Endothelial cell of umbilical vein (primary cell): ENCODE data around the gene RBM38. TPM values are rescaled to one million over a fixed set of nuclear protein-coding genes. Genes with fewer than 3 reads are reported as not detected.

Experiments used
- BruUV-seq: library from RNA; stranded (reverse); fragments of 400-500 nt; replicated peaks from 2 replicates; lab custom pipeline; 2021; lab: Mats Ljungman, UMichigan
- CTCF ChIA-PET: fragments of 300-600, 350-600 bp; sonication (Branson Sonifier 250); formaldehyde crosslinking; loops from one replicate; lab custom pipeline; 2021; ENCODE audit warnings: antibody characterized with exemption, inconsistent platforms; lab: Charles Lee
- POLR2A ChIA-PET: fragments of 300-600, 350-600 bp; sonication (Branson Sonifier 250); formaldehyde crosslinking; loops from one replicate; lab custom pipeline; 2021; ENCODE audit warnings: antibody characterized with exemption, inconsistent platforms; lab: Charles Lee
- DNase-seq: peaks from one replicate; pipeline ENCODE4 v3.0.0-alpha.2; 2011; ENCODE audit warnings: low read depth, low spot score
- FAIRE-seq: peaks from 2 replicates; lab custom pipeline; 2011; peaks lifted over from hg19 to GRCh38; lab: Jason Lieb, UNC
- H2AFZ ChIP-seq: 2 replicates; pipeline ENCODE4 v1.6.0; 2012; ENCODE audit warnings: low read depth, low read length, control low read depth, inconsistent platforms
- H3K27ac ChIP-seq: 2 replicates; pipeline ENCODE4 v1.5.1; 2011; ENCODE audit warnings: low read depth, mild to moderate bottlenecking, control low read depth, low read length, moderate library complexity; ENCODE audit not compliant: insufficient read depth
- H3K27me3 ChIP-seq, 2 experiments: 2 replicates each; pipeline versions ENCODE4 v1.6.0 to v1.6.1; 2011; ENCODE audit warnings: low read length in 2 of 2, mixed read lengths in 1 of 2; ENCODE audit not compliant: control insufficient read depth in 2 of 2, insufficient read depth in 2 of 2
- H3K36me3 ChIP-seq, 2 experiments: 2 replicates in 1 of 2; 3 replicates in 1 of 2; pipeline ENCODE4 v1.5.1; 2011; ENCODE audit warnings: low read length in 2 of 2, mild to moderate bottlenecking in 1 of 2, moderate library complexity in 1 of 2; ENCODE audit not compliant: control insufficient read depth in 2 of 2, insufficient read depth in 2 of 2; ENCODE audit errors: extremely low read depth in 1 of 2
- H3K4me1 ChIP-seq: 3 replicates; pipeline ENCODE4 v1.5.1; 2011; ENCODE audit warnings: mild to moderate bottlenecking, low read length; ENCODE audit not compliant: control insufficient read depth, insufficient read depth; ENCODE audit errors: extremely low read depth
- H3K4me2 ChIP-seq: 2 replicates; pipeline ENCODE4 v1.6.1; 2011; ENCODE audit warnings: low read length, control low read depth, mixed read lengths; ENCODE audit not compliant: insufficient read depth
- H3K4me3 ChIP-seq, 3 experiments: fragments of 200-600 bp in 1 of 3; sonication (generic), shearing (Covaris generic) in 1 of 3; replicated peaks in 1 of 3; 2 replicates each; pipeline ENCODE4 v1.5.1; 2011 to 2016; ENCODE audit warnings: control low read depth in 3 of 3, low read length in 3 of 3, mild to moderate bottlenecking in 2 of 3, inconsistent platforms in 1 of 3, low read depth in 1 of 3, moderate library complexity in 1 of 3; ENCODE audit not compliant: insufficient read depth in 1 of 3
- H3K79me2 ChIP-seq: 2 replicates; pipeline ENCODE4 v1.6.0; 2012; ENCODE audit warnings: low read length, inconsistent platforms; ENCODE audit not compliant: control insufficient read depth, insufficient read depth
- H3K9ac ChIP-seq: replicated peaks from 2 replicates; pipeline ENCODE3; 2011; ENCODE audit warnings: low read length, control low read depth; ENCODE audit not compliant: insufficient read depth; ENCODE audit errors: extremely low read depth
- H3K9me1 ChIP-seq: replicated peaks from 3 replicates; pipeline ENCODE4 v1.6.0; 2011; ENCODE audit warnings: mild to moderate bottlenecking, low read length; ENCODE audit not compliant: control insufficient read depth, insufficient read depth; ENCODE audit errors: extremely low read depth
- H3K9me3 ChIP-seq: replicated peaks from 2 replicates; pipeline ENCODE4 v1.5.1; 2012; ENCODE audit warnings: low read length, inconsistent platforms; ENCODE audit not compliant: control insufficient read depth, insufficient read depth
- H4K20me1 ChIP-seq: replicated peaks from 2 replicates; pipeline ENCODE3; 2011; ENCODE audit warnings: mild to moderate bottlenecking, low read length; ENCODE audit not compliant: control insufficient read depth, insufficient read depth; ENCODE audit errors: extremely low read depth
- CTCF ChIP-seq, 2 donors: IDR thresholded peaks; 1 replicate in 1 of 2; 2 replicates in 1 of 2; pipeline ENCODE4 v1.5.1; 2011; ENCODE audit warnings: low read length in 2 of 2, mild to moderate bottlenecking in 2 of 2, moderate library complexity in 2 of 2, control low read depth in 1 of 2, inconsistent platforms in 1 of 2, low read depth in 1 of 2; ENCODE audit not compliant: insufficient read depth in 1 of 2; ENCODE audit errors: extremely low read depth in 1 of 2
- EZH2 ChIP-seq: IDR thresholded peaks from 2 replicates; pipeline ENCODE4 v1.6.1; 2012; ENCODE audit warnings: borderline replicate concordance, low read depth, mild to moderate bottlenecking, moderate library complexity, low read length, inconsistent platforms; ENCODE audit not compliant: severe bottlenecking
- FOS ChIP-seq: IDR thresholded peaks from 2 replicates; pipeline ENCODE4 v1.6.1; 2011; ENCODE audit warnings: mild to moderate bottlenecking, low read length, moderate library complexity, borderline replicate concordance; ENCODE audit not compliant: insufficient read depth
- GATA2 ChIP-seq: IDR thresholded peaks from 2 replicates; pipeline ENCODE4 v1.7.0; 2011; ENCODE audit warnings: low read depth, mild to moderate bottlenecking, moderate library complexity, mixed read lengths, low read length; ENCODE audit not compliant: insufficient read length, insufficient read depth
- JUN ChIP-seq: IDR thresholded peaks from 2 replicates; pipeline ENCODE4 v1.6.1; 2011; ENCODE audit warnings: borderline replicate concordance, low read depth; ENCODE audit not compliant: insufficient read length, insufficient read depth
- MAX ChIP-seq: IDR thresholded peaks from 2 replicates; pipeline ENCODE4 v1.6.1; 2011; ENCODE audit not compliant: insufficient read depth, insufficient read length
- MYC ChIP-seq: IDR thresholded peaks from one replicate; pipeline ENCODE4 v1.6.1; 2011; ENCODE audit warnings: mild to moderate bottlenecking, low read depth, low read length
- POLR2A ChIP-seq: IDR thresholded peaks from 2 replicates; pipeline ENCODE4 v1.6.1; 2012; ENCODE audit warnings: low read depth, mild to moderate bottlenecking, control low read depth, low read length
- POLR2AphosphoS5 ChIP-seq: IDR thresholded peaks from 2 replicates; pipeline ENCODE4 v1.6.1; 2012; ENCODE audit warnings: low read depth, mild to moderate bottlenecking, control low read depth, low read length, moderate library complexity; ENCODE audit not compliant: insufficient read depth
- dilution Hi-C: fragments of 300-500 bp; cut with MboI; formaldehyde crosslinking; loops from one replicate; pipeline ENCODE4 v1.15.0; 2019; ENCODE audit warnings: low sequenced_read_pairs; ENCODE audit not compliant: extremely low pct_ligation_motif_present
- intact Hi-C: fragments of 100-400 bp; cut with micrococcal nuclease; formaldehyde crosslinking; loops from one replicate; pipeline ENCODE4 v1.10.0; 2022
- polyA plus RNA-seq, 4 experiments: library from polyadenylated mRNA; depleted of rRNA in 3 of 4; stranded (reverse) in 3 of 4; unstranded in 1 of 4; fragments of >200 nt; gene quantifications; 2 replicates each; pipeline versions ENCODE4 v1.2.1 to v1.2.3, GENCODE V29; 2011 to 2012; ENCODE audit warnings: missing spikeins in 1 of 4
- total RNA-seq: library from RNA; stranded (reverse); gene quantifications from 2 replicates; pipeline ENCODE4 v1.2.3, GENCODE V29; 2021

Gene RBM38
- total and polyA plus RNA-seq, 2 donors (not counting 3 experiments of a cell fraction or from before 2014, with no cell fraction given), result 22.1 to 37.4 TPM

GRCh38 chr20:57442158-57442887 lies 51.1 kb downstream of the RBM38 start:
- TF ChIP-seq FOS (no peak), MAX (no peak), EZH2 (no peak), MYC (no peak), POLR2A (no peak), GATA2 (no peak), JUN (no peak), POLR2AphosphoS5 (no peak), CTCF (IDR thresholded peaks at IDR 0.05; ENCODE audit: extremely low read depth in 1 of 2, insufficient read depth in 1 of 2, low read depth in 1 of 2, low read length in 2 of 2) (no peak)
- Histone ChIP-seq H4K20me1 (no peaks in the 10 kb centered on the region), H3K4me1 (no peaks in the 10 kb centered on the region), H3K9me1 (no peaks in the 10 kb centered on the region), H3K4me2 (no peak overlapping the region), H3K4me3 (no peak overlapping the region), H3K27me3 (no peaks in the 10 kb centered on the region), H3K27ac (no peak overlapping the region), H3K36me3 (no peaks in the 10 kb centered on the region), H3K9me3 (no peaks in the 10 kb centered on the region), H2AFZ (no peak overlapping the region), H3K9ac (no peak overlapping the region), H3K79me2 (no peaks in the 10 kb centered on the region)
- FAIRE-seq (no peak), DNase-seq (no peak)
- CTCF ChIA-PET, result interaction anchor here (0.6 kb wide), 1 partner anchor 59 kb away, joined by 3 read pairs; no protein-coding TSS in a partner anchor
- dilution Hi-C loops (no loop called here), intact Hi-C loops (no loop called here)
- POLR2A ChIA-PET, result no interaction called here
- no TSS peak for BruUV-seq
